GM18909 (cell line): Measurements from ENCODE around the gene CAP2.
"Not testable (repeated sequence)": the region's sequence is repeated elsewhere in the genome, so short reads cannot be mapped to it uniquely, and the experiment has no call there.

Experiments used
- ATAC-seq: cut with Tn5 transposase; IDR thresholded peaks from one replicate; pipeline ENCODE4 v1.9.1; 2021; ENCODE audit warnings: mild to moderate bottlenecking; ENCODE audit not compliant: unreplicated experiment, poor library complexity

Gene CAP2

DNA sequence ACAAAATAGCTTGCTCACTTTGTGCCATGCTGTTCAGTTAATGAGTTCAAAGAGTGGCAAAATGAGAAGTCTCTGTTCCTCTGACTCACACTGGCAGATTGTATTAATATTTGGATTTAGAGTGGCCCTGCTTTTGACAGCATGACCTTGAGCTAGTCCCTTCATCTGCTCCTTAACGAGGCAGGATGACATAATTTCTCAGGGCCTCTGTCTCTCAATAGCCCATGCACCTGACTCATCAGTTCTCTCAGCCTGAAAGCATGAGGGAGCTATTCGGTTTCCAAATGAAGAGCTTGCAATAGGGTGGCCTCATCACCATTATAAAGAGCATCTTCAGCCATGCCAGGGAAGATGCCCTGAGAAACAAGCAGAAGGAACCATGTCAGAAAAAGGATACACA, 38.2 kb downstream of the CAP2 start:
- no peak for ATAC-seq

DNA sequence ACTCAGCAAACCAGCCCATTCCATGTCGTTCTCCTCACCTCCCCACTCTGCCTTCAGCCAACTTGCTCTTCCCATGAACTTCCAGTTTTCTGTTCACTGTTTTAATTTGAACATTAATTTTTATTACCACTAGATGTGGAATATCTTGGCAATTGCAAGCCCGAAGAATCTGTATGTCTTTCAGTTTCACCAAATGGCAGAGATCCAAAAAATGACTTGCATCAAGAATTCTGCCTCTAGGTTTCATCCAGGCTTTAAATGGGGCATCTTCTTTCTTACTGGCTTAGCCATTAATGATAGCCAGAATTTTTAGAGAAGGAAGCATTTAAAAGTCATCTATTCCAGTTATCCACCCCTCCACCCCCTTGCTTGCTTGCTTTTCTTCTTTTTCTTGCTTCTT, 39.0 kb downstream of the CAP2 start:
- no peak for ATAC-seq

DNA sequence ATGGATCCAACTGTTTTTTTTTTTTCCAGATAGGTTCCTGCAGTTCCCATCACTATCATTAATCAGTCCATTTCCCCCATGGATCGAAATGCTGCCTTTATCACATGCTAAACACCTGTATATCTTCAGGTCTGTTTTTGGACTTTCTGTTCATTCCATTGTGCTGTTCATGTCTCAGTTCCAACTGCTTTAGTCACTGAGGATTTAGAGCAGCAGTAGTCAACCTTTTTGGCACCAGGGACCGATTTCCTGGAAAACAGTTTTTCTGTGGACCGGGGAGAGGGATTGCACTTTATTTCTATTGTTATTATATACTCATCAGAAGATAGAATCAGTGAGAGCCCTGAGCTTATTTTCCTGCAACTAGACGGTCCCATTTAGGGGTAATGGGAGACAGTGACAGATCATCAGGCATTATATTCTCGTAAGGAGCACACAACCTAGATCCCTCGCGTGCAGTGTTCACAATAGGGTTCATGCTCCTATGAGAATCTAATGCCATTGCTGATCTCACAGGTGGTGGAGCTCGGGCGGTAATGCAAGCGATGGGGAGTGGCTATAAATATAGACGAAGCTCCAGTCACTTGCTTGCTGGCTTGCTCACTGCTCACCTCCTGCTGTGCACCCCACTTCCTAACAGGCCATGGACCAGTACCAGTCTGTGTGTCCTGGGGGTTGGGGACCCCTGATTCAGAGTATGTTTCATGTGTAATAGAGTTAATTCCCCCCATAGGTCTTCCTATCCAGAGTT, 46.0 kb downstream of the CAP2 start:
- ATAC-seq: no peak

DNA sequence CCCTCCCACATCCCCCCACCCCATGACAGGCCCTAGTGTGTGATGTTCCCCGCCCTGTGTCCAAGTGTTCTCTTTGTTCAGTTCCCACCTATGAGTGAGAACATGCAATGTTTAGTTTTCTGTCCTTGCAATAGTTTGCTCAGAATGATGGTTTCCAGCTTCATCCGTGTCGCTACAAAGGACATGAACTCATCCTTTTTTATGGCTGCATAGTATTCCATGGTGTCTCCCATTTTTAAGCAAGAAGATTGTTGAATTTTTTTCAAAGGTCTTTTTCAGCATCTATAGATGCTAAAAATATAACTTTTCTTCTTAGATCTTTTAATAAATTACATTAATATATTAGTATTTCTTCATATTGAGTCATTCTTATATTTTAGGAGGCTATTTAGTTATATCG, 47.4 kb downstream of the CAP2 start:
- ATAC-seq: not testable (repeated sequence)

DNA sequence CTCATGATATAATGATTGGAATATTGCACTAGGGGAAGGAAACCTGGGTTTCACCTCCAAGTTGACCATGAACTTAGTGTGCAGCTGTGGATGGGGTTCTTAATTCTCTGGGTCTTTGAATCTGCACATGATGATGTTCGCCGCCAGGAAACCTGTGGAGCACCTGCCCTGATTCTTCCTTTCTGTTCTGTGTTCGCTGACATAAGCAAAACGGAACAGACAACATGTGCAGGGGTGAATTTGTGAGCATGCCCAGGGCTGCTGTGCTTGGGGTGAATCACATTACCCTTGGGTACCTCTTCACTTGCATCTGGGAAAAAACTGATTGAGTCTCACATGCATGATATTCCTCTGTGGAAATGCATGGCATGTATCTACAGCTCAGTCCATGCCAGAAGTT, 48.8 kb downstream of the CAP2 start:
- ATAC-seq: no peak

DNA sequence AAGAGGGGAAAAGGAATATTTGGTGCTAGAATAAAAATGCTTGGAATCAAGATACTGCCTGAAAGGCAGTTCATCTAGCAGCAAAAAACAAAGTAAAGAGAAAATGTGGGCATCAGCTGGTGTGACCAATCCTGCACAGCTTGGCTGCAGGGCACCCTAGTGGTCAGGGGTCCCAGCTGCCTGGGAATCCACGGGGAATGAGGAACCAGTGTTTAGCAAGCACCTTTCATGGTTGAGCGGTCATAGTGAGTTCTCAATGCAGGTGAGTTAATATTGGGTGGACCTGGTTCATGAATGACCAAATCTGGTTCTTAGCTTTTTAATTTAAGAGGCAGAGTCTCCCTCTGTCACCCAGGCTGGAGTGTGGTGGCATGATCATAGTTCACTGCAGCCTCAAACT, 53.3 kb downstream of the CAP2 start:
- peak; percentile 26 for ATAC-seq

DNA sequence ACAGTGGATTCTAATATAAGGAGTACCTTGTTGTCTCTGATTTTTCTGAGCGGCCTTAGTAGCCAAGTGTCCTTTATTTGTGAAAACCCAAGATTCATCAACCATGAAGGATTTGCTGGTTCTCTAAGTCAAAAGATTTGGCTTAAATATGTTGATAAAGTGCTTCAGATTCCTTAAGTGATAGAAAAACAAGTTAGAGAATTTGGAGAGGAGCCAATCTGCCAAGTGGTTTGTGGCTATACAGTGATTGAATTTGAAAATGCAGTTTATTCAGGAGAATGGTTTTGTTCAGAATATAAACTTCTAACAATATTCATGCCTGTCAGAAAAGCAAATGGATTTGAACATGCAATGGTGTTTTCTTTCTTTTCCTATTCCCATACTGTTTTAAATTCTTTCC, 54.8 kb downstream of the CAP2 start:
- ATAC-seq: no peak

DNA sequence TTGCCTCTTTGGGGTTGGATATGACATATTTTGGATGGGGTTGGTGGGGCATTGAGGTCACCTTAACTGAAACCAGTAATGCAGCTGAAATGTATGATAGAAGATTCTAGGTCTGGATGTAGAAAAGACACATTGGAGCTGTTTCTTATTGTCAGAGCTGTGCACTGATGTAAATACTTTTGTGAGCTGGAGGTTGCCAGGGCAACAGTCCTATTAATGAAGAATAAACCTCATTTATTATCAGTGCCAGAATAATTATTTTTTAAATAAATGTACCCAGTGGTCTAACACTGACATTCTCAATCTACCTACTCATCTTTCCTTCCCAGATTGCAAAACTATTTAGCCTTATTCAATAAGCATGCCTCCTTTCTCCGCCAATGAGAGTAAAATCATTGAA, 57.0 kb downstream of the CAP2 start:
- no peak for ATAC-seq

DNA sequence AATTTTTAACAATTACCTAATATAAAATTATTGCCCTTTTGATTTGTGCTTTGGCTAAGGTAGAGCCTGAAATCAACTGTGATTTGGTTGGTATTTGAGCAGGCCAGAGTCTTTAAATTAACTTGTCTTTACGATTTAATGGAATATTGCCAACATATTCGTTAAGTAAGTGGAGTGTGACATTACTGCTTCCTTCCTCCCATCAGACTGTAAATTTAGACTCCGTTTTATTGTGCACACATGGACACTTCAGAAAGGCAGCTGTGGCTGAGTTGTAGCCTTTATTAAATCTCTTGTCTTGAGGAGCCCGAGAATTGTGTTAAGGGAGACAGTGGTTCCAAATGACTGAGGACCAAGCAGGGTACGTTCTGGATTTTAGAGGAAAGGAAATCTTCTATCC, 57.4 kb downstream of the CAP2 start:
- ATAC-seq: no peak

DNA sequence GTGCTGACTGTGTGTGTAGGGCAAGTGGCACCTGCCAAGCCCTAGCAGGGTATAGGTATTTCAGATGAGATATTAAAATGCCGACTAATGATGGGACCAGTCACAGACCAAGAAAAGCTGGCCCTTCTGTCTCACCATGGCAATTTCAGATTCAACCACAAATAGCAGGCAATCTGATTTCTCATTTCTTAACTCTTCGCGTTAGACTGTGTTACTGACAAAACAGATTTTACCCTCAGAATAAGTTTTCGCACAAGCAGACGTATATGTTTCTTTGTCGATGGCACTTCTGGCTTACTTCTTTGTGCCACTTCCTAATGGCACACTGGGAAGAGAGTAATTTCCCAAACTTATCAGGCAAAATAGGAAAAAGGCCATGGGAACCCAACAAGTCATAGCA, 58.7 kb downstream of the CAP2 start:
- ATAC-seq: no peak

DNA sequence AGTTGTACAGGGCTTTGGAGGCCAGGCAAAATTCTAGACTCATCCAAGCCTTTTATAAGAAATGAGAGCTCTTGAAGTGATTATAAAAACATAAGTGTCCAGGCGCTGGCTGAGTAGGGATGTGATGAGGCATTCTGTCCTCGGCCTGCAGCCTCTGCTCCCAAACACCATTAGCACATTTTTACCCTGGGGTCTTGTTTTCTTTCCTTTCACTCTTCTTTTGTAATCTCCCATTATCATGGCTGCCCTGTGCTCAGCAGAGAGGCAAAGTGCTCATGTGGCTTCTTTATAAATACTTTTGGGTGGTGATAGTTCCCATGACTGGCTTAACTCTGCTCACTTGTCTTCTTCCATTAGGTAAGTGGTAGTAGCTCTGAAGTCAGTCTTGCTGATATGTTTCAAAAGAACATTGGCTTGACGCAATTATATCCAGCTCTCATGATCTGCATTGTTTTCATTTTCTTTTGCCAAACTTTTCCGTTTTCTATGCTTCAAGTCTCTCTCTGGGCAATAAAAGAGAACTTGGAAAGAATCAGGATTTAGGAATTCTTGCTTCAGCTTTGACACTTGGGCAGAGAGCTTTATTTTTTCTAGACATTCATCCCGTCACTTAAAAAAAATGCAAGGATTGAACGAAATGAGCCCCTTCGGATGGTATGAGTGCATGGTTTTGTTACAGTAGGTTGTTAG, 61.1 kb downstream of the CAP2 start:
- no peak for ATAC-seq

DNA sequence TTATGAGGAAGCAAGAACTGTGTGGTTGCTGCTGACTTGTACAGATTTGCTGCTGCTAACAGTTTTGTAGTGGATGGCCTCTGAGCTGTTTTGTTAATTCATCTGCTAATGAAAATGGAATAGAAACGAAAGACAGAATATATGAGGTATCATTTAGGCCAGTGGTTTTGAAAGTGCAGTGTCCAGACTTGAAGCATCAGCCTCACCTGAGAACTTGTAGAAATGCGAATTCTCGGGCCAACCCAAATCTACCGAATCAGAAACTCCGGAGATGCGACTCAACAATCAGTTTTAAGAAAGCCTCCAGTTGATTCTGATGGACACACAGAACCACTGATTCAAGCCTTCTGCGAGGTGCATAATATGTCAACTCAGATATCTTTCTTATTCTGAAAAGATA, 62.5 kb downstream of the CAP2 start:
- no peak for ATAC-seq

DNA sequence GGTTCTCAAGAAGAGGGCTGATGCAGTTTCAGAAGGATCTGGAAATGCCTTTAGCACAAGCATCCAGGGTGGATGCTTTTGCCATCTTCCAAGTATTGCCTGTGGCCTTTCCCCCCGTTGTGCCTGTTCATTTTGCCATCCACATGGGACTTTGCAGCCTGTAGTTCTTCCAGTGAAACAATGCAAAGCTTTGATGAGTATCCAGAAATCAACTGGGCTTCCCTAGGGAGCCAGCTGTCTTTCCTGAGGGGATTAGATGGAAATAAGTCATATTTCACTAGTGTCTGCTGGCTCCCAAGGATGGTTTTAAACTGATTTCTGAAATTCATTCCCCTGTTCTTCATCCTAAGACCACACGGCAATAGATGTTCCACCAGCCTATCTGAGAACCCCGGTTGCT, 63.3 kb downstream of the CAP2 start:
- no peak for ATAC-seq

DNA sequence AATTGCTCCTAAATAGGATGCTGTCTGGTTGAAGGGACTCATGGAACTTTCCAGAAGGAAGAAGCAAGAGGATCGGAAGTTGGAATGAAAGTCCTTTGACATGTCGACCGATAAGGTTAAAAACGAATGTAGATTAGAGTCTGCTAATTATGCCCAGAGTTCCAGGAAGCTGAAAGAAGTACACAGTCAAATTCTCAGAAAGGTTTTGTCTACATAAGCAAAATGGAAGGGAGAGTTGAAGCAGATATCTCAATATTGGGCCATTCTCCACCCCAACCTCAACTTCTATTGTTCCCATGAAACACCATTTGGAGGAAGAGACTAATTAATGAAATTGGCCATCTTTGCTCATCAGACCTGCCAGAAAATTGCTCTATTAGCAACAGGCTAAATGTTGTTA, 64.0 kb downstream of the CAP2 start:
- no peak for ATAC-seq

DNA sequence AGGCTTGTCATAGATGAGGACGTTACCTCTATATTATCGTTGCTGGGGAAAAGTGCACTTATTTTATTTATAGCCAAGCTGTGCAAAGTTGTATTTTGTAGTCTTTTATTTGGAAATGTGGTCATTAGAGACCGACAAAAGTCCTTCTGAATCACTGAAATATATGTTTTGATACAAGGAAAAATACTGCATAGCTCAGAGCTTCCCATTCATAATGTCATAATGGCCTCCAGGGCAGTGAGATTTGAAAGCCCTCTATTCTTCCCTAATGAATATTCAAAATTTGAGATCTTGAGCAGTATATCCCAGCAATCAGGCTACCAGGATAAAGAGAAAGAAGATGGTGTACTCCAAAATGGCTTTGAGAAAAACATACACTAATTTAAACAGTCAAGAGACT, 64.6 kb downstream of the CAP2 start:
- no peak for ATAC-seq

DNA sequence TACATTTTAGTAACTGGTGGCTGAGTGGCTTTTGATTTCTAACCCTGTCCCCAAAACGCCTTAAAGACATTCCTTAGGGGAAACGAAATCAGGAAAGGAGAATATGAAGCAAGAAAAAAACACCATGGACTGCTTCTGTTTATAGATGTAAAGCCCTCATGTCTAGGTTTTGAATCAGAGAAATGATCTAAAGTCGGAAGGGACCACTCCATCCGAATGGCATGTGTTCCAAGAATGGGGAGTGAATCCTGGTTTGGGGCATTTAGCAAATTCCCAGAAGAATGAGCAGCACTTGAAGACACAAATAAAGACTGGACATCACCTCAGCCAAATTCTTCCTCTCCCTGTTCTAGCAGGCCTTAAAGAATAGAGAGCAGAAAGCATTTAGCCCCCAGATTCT, 65.6 kb downstream of the CAP2 start:
- ATAC-seq: no peak

DNA sequence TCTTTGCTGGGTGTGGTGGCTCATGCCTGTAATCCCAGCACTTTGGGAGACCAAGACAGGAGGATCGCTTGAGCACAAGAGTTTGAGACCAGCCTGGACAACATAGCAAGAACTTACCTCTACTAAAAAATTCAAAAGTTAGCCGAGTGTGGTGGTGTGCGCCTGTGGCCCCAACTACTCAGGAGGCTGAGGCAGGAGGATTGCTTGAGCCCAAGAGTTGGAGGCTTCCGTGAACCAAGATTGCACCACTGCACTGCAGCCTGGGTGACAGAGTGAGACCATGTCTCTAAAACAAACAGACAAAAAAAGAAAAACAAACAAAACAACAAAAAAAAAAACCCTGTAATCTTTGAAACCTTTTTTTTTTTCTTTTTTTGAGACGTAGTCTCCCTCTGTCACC, 67.5 kb downstream of the CAP2 start:
- ATAC-seq: no peak

DNA sequence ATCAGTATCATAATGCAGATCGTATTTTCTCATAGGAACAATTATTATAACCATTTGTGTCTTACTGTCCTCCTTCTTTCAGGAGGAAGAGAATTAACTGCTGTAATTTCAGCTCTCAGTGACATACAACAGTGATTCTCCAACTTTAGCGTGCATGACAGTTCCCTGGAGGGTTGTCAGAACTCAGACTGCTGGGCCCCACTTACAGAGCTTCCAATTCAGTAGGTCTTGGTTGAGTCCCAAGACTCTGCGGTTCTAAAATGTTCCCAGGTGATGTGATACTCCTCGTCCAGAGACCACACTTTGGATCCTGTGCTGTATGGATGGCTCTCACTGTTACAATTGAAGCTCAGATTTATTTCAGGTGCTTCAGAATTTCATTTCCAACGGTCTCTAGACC, 72.8 kb downstream of the CAP2 start:
- ATAC-seq: no peak

DNA sequence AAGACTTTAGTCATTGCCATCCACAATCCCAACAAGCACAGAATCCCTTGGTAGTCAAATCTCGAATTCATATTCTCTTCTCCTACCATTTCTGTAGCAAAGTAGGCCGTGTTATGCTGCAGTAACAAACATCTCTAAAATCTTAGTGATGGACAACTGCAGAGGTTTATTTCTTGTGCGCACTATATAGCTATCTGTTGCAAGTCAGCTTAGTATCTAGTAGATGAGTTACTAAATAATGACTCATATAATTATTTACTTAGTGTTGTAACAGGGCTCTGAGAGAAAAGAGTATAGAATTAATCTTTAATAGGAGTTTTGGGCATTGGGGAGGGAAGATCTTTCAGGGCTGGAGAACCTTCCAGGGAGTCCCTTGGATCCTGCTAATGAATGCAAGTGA, 73.3 kb downstream of the CAP2 start:
- ATAC-seq: no peak

DNA sequence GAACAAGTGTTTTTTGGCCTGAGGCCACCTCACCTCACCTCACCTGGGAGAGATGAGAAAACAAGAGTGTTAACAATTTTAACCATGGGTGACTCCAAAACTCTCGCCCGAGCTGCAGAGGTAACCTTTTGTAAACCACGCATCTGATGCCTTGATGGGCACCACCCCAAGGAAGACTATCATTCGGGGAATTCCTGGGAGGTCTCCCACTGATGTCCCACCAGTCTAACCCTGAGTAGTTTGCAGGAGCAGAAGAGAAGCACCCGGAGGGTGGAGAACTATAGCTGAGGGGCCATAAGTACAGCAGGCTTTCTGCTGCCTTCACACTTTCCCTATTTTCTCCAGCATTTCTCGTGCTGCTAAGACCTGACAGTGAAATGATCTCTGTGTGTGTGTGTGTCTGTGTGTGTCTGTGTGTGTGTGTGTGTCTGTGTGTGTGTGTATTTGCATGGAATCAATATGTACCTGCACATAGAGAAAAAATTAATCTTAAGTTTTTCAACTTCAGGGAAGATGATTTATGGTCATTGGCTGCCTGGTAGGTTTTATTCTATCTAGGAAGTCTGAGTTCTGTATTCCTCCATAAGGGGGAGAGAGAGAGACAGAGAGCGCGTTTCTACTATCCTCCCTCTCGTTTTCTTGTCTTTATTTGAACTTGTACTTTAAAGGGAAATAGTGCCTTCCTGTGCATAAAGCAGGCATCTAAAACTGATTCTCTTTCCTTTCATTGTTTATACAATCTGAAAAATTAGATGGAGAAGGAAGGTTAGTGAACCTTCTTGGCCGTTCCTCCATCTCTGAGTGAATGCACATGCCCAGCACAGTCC, 75.8 kb downstream of the CAP2 start:
- ATAC-seq: no peak

DNA sequence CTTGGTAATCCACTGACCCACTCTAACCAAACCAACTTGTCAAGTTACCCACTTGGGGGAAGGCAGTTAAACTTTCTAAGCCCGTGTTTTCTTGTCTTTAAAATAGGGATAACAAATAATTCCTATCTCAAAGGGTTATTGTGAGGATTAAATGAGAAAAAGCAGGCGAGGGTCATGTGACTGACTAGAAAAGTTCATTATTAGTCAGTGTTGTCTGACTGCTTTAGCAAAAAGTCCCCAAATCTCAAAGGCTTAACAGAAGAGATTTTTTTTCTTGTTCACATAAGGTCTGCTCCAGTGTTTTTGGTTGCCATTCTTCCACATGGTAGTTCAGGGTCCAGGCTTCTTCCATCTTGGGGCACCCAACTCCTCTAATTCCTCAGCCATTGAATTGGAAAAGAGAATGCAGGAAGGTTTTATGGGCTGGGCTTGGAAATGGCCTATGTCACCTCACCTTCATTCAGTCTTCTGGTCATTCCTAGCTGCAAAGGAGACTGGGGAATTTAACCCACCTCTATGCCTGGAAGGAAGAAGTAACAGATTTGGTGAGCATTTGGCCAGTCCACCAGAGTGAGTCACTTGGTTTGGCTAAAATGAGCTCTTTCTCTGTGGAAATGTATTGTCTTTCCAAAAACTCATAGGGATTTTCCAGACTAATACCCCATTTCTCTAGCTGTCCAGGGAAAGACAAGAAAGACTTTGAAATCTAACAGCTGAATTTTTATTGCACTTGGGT, 77.0 kb downstream of the CAP2 start:
- ATAC-seq: no peak
